ENCODE results near the gene CREB5.

GRCh38 chr7:28747854-28748253 is 335.5 kb downstream of the CREB5 start:
- TF ChIP-seq CTCF (IDR thresholded peaks at IDR 0.05 in 8 of 11, conservative IDR thresholded peaks at IDR 0.05 in 3 of 11) = no peak
- no peak for TF ChIP-seq POLR2A (IDR thresholded peaks at IDR 0.05)
- no peak for TF ChIP-seq POLR2AphosphoS5 (IDR thresholded peaks at IDR 0.05)

All from spleen (tissue), 7 donors.